CD1c-positive myeloid dendritic cell (primary cell): ENCODE data around the gene ENTHD1.
"Not testable (repeated sequence)": the region's sequence is repeated elsewhere in the genome, so short reads cannot be mapped to it uniquely, and the experiment has no call there.

Source experiments
- DNase-seq: peaks from one replicate; pipeline ENCODE4 v3.0.0-alpha.2; 2016; ENCODE audit errors: extremely low spot score

The ENTHD1 gene

GRCh38 chr22:39925273-39925672 lies 31.7 kb upstream of the ENTHD1 start:
- no peak for DNase-seq

GRCh38 chr22:39924286-39924685 lies 30.7 kb upstream of the ENTHD1 start:
- no peak for DNase-seq

GRCh38 chr22:39923696-39924095 lies 30.1 kb upstream of the ENTHD1 start:
- DNase-seq, result peak; percentile 46

GRCh38 chr22:39920134-39920743 lies 26.7 kb upstream of the ENTHD1 start:
- DNase-seq, result no peak

GRCh38 chr22:39917776-39918495 lies 24.4 kb upstream of the ENTHD1 start:
- DNase-seq, result no peak

GRCh38 chr22:39917197-39917643 lies 23.7 kb upstream of the ENTHD1 start:
- DNase-seq, result no peak

- DNase-seq, result no peak
These were observed 22.9 kb upstream of the ENTHD1 start for GRCh38 chr22:39916496-39916895.

- no peak for DNase-seq
These were observed 21.8 kb upstream of the ENTHD1 start for GRCh38 chr22:39915295-39915726.

GRCh38 chr22:39914584-39914983 lies 21.0 kb upstream of the ENTHD1 start:
- no peak for DNase-seq

- no peak for DNase-seq
These were observed 20.3 kb upstream of the ENTHD1 start for GRCh38 chr22:39913886-39914285.

GRCh38 chr22:39913321-39913720 lies 19.8 kb upstream of the ENTHD1 start:
- DNase-seq, result no peak

- DNase-seq, result no peak
These were observed 17.5 kb upstream of the ENTHD1 start for GRCh38 chr22:39910876-39911613.

GRCh38 chr22:39908737-39909136 lies 15.2 kb upstream of the ENTHD1 start:
- no peak for DNase-seq

- no peak for DNase-seq
These were observed 14.6 kb upstream of the ENTHD1 start for GRCh38 chr22:39908136-39908535.

GRCh38 chr22:39907605-39908097 lies 14.1 kb upstream of the ENTHD1 start:
- no peak for DNase-seq

- no peak for DNase-seq
These were observed 13.5 kb upstream of the ENTHD1 start for GRCh38 chr22:39907047-39907446.

- no peak for DNase-seq
These were observed 12.6 kb upstream of the ENTHD1 start for GRCh38 chr22:39906207-39906606.

GRCh38 chr22:39905687-39906086 lies 12.1 kb upstream of the ENTHD1 start:
- no peak for DNase-seq

- DNase-seq, result no peak
These were observed 11.3 kb upstream of the ENTHD1 start for GRCh38 chr22:39904862-39905261.

- DNase-seq, result not testable (repeated sequence)
These were observed 10.5 kb upstream of the ENTHD1 start for GRCh38 chr22:39904024-39904423.

GRCh38 chr22:39901565-39902146 lies 8.1 kb upstream of the ENTHD1 start:
- no peak for DNase-seq
